GM18907 (cell line): ENCODE data around the gene CEP89.
"Not testable (repeated sequence)": the region's sequence is repeated elsewhere in the genome, so short reads cannot be mapped to it uniquely, and the experiment has no call there.

Source experiments
- ATAC-seq: cut with Tn5 transposase; IDR thresholded peaks from one replicate; pipeline ENCODE4 v1.9.1; 2021; ENCODE audit warnings: mild to moderate bottlenecking, moderate library complexity; ENCODE audit not compliant: unreplicated experiment

CEP89 gene

GRCh38 chr19:32873247-32873959 is 98.4 kb downstream of the CEP89 start:
- ATAC-seq, result no peak

GRCh38 chr19:32872391-32872790 is 99.4 kb downstream of the CEP89 start:
- ATAC-seq, result no peak

- no peak for ATAC-seq
Measured at GRCh38 chr19:32870981-32871451, 100.7 kb downstream of the CEP89 start.

- no peak for ATAC-seq
Measured at GRCh38 chr19:32869966-32870573, 101.7 kb downstream of the CEP89 start.

GRCh38 chr19:32869369-32869965 is 102.3 kb downstream of the CEP89 start, which contains the start of gene SLC7A9:
Gene SLC7A9 (minus strand): TSS chr19:32869767. CDS start chr19:32868534, 1,233 bp downstream.
- ATAC-seq, result no peak

- ATAC-seq, result no peak
Measured at GRCh38 chr19:32868206-32868950, 103.4 kb downstream of the CEP89 start.

GRCh38 chr19:32867436-32867835 is 104.3 kb downstream of the CEP89 start:
- not testable (repeated sequence) for ATAC-seq

- ATAC-seq, result no peak
Measured at GRCh38 chr19:32866564-32867265, 105.0 kb downstream of the CEP89 start.

- ATAC-seq, result no peak
Measured at GRCh38 chr19:32866061-32866460, 105.7 kb downstream of the CEP89 start.

GRCh38 chr19:32865326-32865725 is 106.4 kb downstream of the CEP89 start:
- no peak for ATAC-seq

- no peak for ATAC-seq
Measured at GRCh38 chr19:32864318-32865007, 107.3 kb downstream of the CEP89 start.

- no peak for ATAC-seq
Measured at GRCh38 chr19:32863841-32864240, 107.9 kb downstream of the CEP89 start.

GRCh38 chr19:32863301-32863700 is 108.5 kb downstream of the CEP89 start:
- ATAC-seq, result no peak

GRCh38 chr19:32862741-32863140 is 109.0 kb downstream of the CEP89 start:
- no peak for ATAC-seq

GRCh38 chr19:32862173-32862572 is 109.6 kb downstream of the CEP89 start:
- no peak for ATAC-seq

GRCh38 chr19:32861596-32861995 is 110.2 kb downstream of the CEP89 start:
- no peak for ATAC-seq

- no peak for ATAC-seq
Measured at GRCh38 chr19:32859591-32859990, 112.2 kb downstream of the CEP89 start.

GRCh38 chr19:32858559-32858958 is 113.2 kb downstream of the CEP89 start:
- no peak for ATAC-seq

GRCh38 chr19:32858155-32858554 is 113.6 kb downstream of the CEP89 start:
- no peak for ATAC-seq

GRCh38 chr19:32857584-32857983 is 114.2 kb downstream of the CEP89 start:
- ATAC-seq, result no peak
